SK-N-SH (cell line): ENCODE measurements around the gene LRRC10B. TPM values are rescaled to one million over a fixed set of nuclear protein-coding genes. Genes with fewer than 3 reads are reported as not detected.

ENCODE experiments used
- CTCF ChIA-PET: fragments of 300-600, 350-600 bp; formaldehyde crosslinking; extraction: SDS; loops from one replicate; lab custom pipeline; 2021; lab: Yijun Ruan, JAX
- POLR2A ChIA-PET: fragments of 350-600 bp; sonication (Branson Sonifier 250); formaldehyde crosslinking; extraction: SDS; loops from one replicate; lab custom pipeline; 2020; ENCODE audit warnings: antibody characterized with exemption, inconsistent platforms; lab: Yijun Ruan, JAX
- DNase-seq: peaks from one replicate; pipeline ENCODE4 v3.0.0; 2012
- H2AFZ ChIP-seq: fragments of 200-600 bp; sonication (generic); 2 replicates; pipeline ENCODE4 v1.8.1; 2016; ENCODE audit warnings: antibody characterized with exemption, mild to moderate bottlenecking, low read depth
- H3F3A ChIP-seq: fragments of 200-600 bp; sonication (generic); replicated peaks from 2 replicates; pipeline ENCODE3; 2016; ENCODE audit warnings: antibody characterized with exemption, mild to moderate bottlenecking; ENCODE audit not compliant: insufficient read depth
- H3K27ac ChIP-seq, 2 experiments: fragments of 200-500 bp in 1 of 2; fragments of 200-600 bp in 1 of 2; sonication (Bioruptor generic) in 1 of 2; sonication (generic), shearing (Covaris generic) in 1 of 2; 2 replicates each; pipeline versions ENCODE4 v1.5.1 to v1.6.1; 2014 to 2016; ENCODE audit warnings: low read depth in 2 of 2, inconsistent platforms in 1 of 2, low read length in 1 of 2, mild to moderate bottlenecking in 1 of 2, mixed read lengths in 1 of 2
- H3K27me3 ChIP-seq: fragments of 200-600 bp; sonication (generic), shearing (Covaris generic); 2 replicates; pipeline ENCODE4 v1.6.1; 2016; ENCODE audit warnings: mixed run types; ENCODE audit not compliant: insufficient read depth
- H3K36me3 ChIP-seq, 2 experiments: fragments of 200-500 bp in 1 of 2; fragments of 200-600 bp in 1 of 2; sonication (Bioruptor generic) in 1 of 2; sonication (generic) in 1 of 2; replicated peaks in 1 of 2; 2 replicates each; pipeline versions ENCODE3 to v1.5.1; 2014 to 2016; ENCODE audit warnings: low read length in 1 of 2, mild to moderate bottlenecking in 1 of 2; ENCODE audit not compliant: insufficient read depth in 2 of 2, control insufficient read depth in 1 of 2
- H3K4me1 ChIP-seq, 2 experiments: fragments of 200-500 bp in 1 of 2; fragments of 200-600 bp in 1 of 2; sonication (Bioruptor generic) in 1 of 2; sonication (generic), shearing (Covaris generic) in 1 of 2; 2 replicates each; pipeline versions ENCODE4 v1.5.1 to v1.6.1; 2014 to 2016; ENCODE audit warnings: low read depth in 1 of 2, low read length in 1 of 2, mixed run types in 1 of 2; ENCODE audit not compliant: insufficient read depth in 2 of 2, control insufficient read depth in 1 of 2
- H3K4me2 ChIP-seq: fragments of 200-600 bp; sonication (generic), shearing (Covaris generic); 2 replicates; pipeline ENCODE4 v1.6.1; 2017; ENCODE audit warnings: mixed run types
- H3K4me3 ChIP-seq, 2 experiments: fragments of 200-500 bp in 1 of 2; fragments of 200-600 bp in 1 of 2; sonication (Bioruptor generic) in 1 of 2; sonication (generic), shearing (Covaris generic) in 1 of 2; 2 replicates each; pipeline versions ENCODE4 v1.5.1 to v1.8.1; 2014 to 2016; ENCODE audit warnings: low read depth in 2 of 2, inconsistent platforms in 1 of 2, low read length in 1 of 2, mild to moderate bottlenecking in 1 of 2, mixed read lengths in 1 of 2, moderate library complexity in 1 of 2
- H3K79me2 ChIP-seq: fragments of 200-600 bp; sonication (generic); 2 replicates; pipeline ENCODE4 v1.8.1; 2017; ENCODE audit warnings: mild to moderate bottlenecking; ENCODE audit not compliant: insufficient read depth
- H3K9ac ChIP-seq: fragments of 200-600 bp; sonication (generic); 2 replicates; pipeline ENCODE4 v1.6.1; 2017; ENCODE audit warnings: mixed run types
- H3K9me2 ChIP-seq: fragments of 200-600 bp; sonication (generic); 2 replicates; pipeline ENCODE4 v1.6.1; 2017; ENCODE audit warnings: mixed run types
- H3K9me3 ChIP-seq: fragments of 200-600 bp; sonication (generic); 2 replicates; pipeline ENCODE4 v1.6.1; 2017; ENCODE audit warnings: mixed run types, mild to moderate bottlenecking, moderate library complexity
- H4K20me1 ChIP-seq: fragments of 200-600 bp; sonication (generic); 2 replicates; pipeline ENCODE4 v1.6.1; 2017; ENCODE audit warnings: mild to moderate bottlenecking, mixed run types; ENCODE audit not compliant: insufficient read depth
- CHD2 ChIP-seq: fragments of 150-350 bp; IDR thresholded peaks from 2 replicates; pipeline ENCODE4 v1.6.1; 2018; ENCODE audit warnings: low read length; ENCODE audit not compliant: partially characterized antibody
- ELF1 ChIP-seq: IDR thresholded peaks from 2 replicates; pipeline ENCODE4 v1.4.0; 2012
- EP300 ChIP-seq, 2 experiments: IDR thresholded peaks; 2 replicates each; pipeline versions ENCODE4 v1.4.0 to v1.6.1; 2012; ENCODE audit warnings: borderline replicate concordance in 1 of 2, low read depth in 1 of 2, low read length in 1 of 2
- EZH2phosphoT487 ChIP-seq: fragments of 200-600 bp; sonication (generic); IDR thresholded peaks from 2 replicates; pipeline ENCODE4 v1.6.1; 2017; ENCODE audit warnings: low read depth, mixed run types, mild to moderate bottlenecking, antibody characterized with exemption, moderate library complexity, borderline replicate concordance
- JUND ChIP-seq: IDR thresholded peaks from 2 replicates; pipeline ENCODE4 v1.4.0; 2012
- MXI1 ChIP-seq: IDR thresholded peaks from 2 replicates; pipeline ENCODE4 v1.6.1; 2012; ENCODE audit warnings: mild to moderate bottlenecking, low read depth, low read length, improper control_type of control experiment
- NRF1 ChIP-seq: IDR thresholded peaks from 2 replicates; pipeline ENCODE4 v1.6.1; 2012; ENCODE audit warnings: low read depth, mild to moderate bottlenecking, low read length
- RAD21 ChIP-seq: IDR thresholded peaks from 2 replicates; pipeline ENCODE4 v1.6.1; 2012; ENCODE audit warnings: mild to moderate bottlenecking, low read length
- RCOR1 ChIP-seq: fragments of 150-350 bp; IDR thresholded peaks from 2 replicates; pipeline ENCODE4 v1.6.1; 2017; ENCODE audit warnings: antibody characterized with exemption, low read length
- RFX5 ChIP-seq: IDR thresholded peaks from 2 replicates; pipeline ENCODE4 v1.6.1; 2012; ENCODE audit warnings: mild to moderate bottlenecking, improper control_type of control experiment, low read length
- TAF1 ChIP-seq: IDR thresholded peaks from 2 replicates; pipeline ENCODE4 v1.6.1; 2012; ENCODE audit warnings: low read depth, mild to moderate bottlenecking, low read length, moderate library complexity, borderline replicate concordance
- WGBS: methylation state at CpG from one replicate; pipeline ENCODE4 v1.1.6; 2017; ENCODE audit warnings: low lambda C conversion rate; 5-methylcytosine and 5-hydroxymethylcytosine counted together
- polyA plus RNA-seq, 3 experiments: library from polyadenylated mRNA; depleted of rRNA; stranded (reverse); fragments of >200 nt; gene quantifications; 2 replicates each; pipeline ENCODE4 v1.2.3, GENCODE V29; 2012
- small RNA-seq, 7 experiments: library from RNA; depleted of rRNA; stranded (forward); fragments of <200 nt; gene quantifications; one replicate each; pipeline ENCODE3, GENCODE V24; 2012
- TF ChIP-seq, protein P1 (sequence below): fragments of 150-350 bp; IDR thresholded peaks from 2 replicates; pipeline ENCODE4 v1.6.1; 2017; ENCODE audit warnings: antibody characterized with exemption, low read length, low read depth, borderline replicate concordance
- TF ChIP-seq, protein P2 (sequence below): IDR thresholded peaks from 2 replicates; pipeline ENCODE4 v1.4.0; 2012; ENCODE audit warnings: low read depth, borderline replicate concordance
- TF ChIP-seq, protein P3 (sequence below): IDR thresholded peaks from 2 replicates; pipeline ENCODE4 v1.4.0; 2012; ENCODE audit warnings: low read depth, borderline replicate concordance
- TF ChIP-seq, protein P4 (sequence below): fragments of 200-600 bp; sonication (generic); IDR thresholded peaks from 2 replicates; pipeline ENCODE4 v1.6.1; 2017; ENCODE audit warnings: antibody characterized with exemption, mild to moderate bottlenecking, moderate library complexity

Gene LRRC10B
- polyA plus RNA-seq, 1 of the 3 experiments (the other 2 are of a cell fraction) = not detected

DNA sequence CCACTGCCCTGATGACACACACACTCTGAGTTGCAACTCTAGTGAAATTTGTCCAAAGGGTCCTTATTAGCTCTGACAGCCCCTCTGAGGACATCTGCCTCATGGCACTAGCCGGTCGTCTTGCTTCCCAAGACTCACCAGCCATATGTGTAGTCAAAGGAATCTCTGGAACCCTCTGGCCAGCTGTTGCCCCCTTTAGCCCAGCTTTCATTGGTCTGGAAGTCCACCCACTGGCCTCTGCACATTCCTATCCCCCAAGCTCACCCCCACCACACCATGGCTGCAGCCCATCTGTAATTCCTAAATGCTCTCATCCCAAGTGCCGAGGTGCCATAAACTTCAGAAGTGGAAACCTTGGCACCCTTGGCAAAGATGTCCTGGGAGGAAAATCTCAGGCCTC, 48.1 kb downstream of the LRRC10B start:
- peaks cover 37% of the 10 kb centered on the region for H3K27me3 ChIP-seq

More for the DNA sequence above, 48.1 kb downstream of the LRRC10B start:
- ChIA-PET POLR2A (no interaction called here), CTCF (interaction anchor here (0.6 to 4.7 kb wide), 7 partner anchors 11 to 72 kb away, joined by 3 to 28 read pairs (median 12); no protein-coding TSS in a partner anchor)
- no peak for DNase-seq
- Histone ChIP-seq H3K36me3 (no peaks in the 10 kb centered on the region), H3K9me2 (no peaks in the 10 kb centered on the region), H3K79me2 (no peaks in the 10 kb centered on the region), H3K27ac (no peak overlapping the region), H2AFZ (no peak overlapping the region)
- WGBS = 67% methylated on average over 3 of the region's 3 CpGs
- TF ChIP-seq, protein P1, sequence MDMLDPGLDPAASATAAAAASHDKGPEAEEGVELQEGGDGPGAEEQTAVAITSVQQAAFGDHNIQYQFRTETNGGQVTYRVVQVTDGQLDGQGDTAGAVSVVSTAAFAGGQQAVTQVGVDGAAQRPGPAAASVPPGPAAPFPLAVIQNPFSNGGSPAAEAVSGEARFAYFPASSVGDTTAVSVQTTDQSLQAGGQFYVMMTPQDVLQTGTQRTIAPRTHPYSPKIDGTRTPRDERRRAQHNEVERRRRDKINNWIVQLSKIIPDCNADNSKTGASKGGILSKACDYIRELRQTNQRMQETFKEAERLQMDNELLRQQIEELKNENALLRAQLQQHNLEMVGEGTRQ = no peak
- TF ChIP-seq RFX5 (no peak), CHD2 (no peak), TAF1 (no peak), RAD21 (no peak), EZH2phosphoT487 (no peak), RCOR1 (no peak), MXI1 (no peak), JUND (no peak), ELF1 (no peak), EP300 (IDR thresholded peaks at IDR 0.05; ENCODE audit: borderline replicate concordance in 1 of 2, low read depth in 1 of 2, low read length in 1 of 2) (no peak), NRF1 (no peak)
- TF ChIP-seq, protein P2, sequence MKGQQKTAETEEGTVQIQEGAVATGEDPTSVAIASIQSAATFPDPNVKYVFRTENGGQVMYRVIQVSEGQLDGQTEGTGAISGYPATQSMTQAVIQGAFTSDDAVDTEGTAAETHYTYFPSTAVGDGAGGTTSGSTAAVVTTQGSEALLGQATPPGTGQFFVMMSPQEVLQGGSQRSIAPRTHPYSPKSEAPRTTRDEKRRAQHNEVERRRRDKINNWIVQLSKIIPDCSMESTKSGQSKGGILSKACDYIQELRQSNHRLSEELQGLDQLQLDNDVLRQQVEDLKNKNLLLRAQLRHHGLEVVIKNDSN = no peak
- TF ChIP-seq, protein P3, sequence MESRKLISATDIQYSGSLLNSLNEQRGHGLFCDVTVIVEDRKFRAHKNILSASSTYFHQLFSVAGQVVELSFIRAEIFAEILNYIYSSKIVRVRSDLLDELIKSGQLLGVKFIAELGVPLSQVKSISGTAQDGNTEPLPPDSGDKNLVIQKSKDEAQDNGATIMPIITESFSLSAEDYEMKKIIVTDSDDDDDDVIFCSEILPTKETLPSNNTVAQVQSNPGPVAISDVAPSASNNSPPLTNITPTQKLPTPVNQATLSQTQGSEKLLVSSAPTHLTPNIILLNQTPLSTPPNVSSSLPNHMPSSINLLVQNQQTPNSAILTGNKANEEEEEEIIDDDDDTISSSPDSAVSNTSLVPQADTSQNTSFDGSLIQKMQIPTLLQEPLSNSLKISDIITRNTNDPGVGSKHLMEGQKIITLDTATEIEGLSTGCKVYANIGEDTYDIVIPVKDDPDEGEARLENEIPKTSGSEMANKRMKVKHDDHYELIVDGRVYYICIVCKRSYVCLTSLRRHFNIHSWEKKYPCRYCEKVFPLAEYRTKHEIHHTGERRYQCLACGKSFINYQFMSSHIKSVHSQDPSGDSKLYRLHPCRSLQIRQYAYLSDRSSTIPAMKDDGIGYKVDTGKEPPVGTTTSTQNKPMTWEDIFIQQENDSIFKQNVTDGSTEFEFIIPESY = no peak
- TF ChIP-seq, protein P4, sequence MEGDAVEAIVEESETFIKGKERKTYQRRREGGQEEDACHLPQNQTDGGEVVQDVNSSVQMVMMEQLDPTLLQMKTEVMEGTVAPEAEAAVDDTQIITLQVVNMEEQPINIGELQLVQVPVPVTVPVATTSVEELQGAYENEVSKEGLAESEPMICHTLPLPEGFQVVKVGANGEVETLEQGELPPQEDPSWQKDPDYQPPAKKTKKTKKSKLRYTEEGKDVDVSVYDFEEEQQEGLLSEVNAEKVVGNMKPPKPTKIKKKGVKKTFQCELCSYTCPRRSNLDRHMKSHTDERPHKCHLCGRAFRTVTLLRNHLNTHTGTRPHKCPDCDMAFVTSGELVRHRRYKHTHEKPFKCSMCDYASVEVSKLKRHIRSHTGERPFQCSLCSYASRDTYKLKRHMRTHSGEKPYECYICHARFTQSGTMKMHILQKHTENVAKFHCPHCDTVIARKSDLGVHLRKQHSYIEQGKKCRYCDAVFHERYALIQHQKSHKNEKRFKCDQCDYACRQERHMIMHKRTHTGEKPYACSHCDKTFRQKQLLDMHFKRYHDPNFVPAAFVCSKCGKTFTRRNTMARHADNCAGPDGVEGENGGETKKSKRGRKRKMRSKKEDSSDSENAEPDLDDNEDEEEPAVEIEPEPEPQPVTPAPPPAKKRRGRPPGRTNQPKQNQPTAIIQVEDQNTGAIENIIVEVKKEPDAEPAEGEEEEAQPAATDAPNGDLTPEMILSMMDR = no peak
- TF ChIP-seq, all 33 proteins: peak for 0
- Histone ChIP-seq H3K9me3 (no peaks in the 10 kb centered on the region), H3K4me2 (no peak overlapping the region), H3K4me1 (peaks cover 0 to 65% of the 10 kb centered on the region in 2 experiments; a peak in 1 of 4 replicates), H3F3A (no peaks in the 10 kb centered on the region), H4K20me1 (no peaks in the 10 kb centered on the region), H3K4me3 (no peak overlapping the region), H3K9ac (no peak overlapping the region)

Small RNA genes within 50 kb of the gene (small RNA-seq; reads per million reads assigned to genes)
- 0 to 0.21 (median 0) reads per million in 7 experiments for gene MIR4488

Other genes starting within 250 kb of the LRRC10B start
- gene VWCE, start 213.4 kb upstream of the LRRC10B start, polyA plus RNA-seq (2012; rRNA removed) = 3.4 and 5.0 TPM in 2 replicates
- gene DDB1, start 175.6 kb upstream of the LRRC10B start, polyA plus RNA-seq (2012; rRNA removed) = 170 and 224 TPM in 2 replicates
- gene TKFC, start 175.5 kb upstream of the LRRC10B start, polyA plus RNA-seq (2012; rRNA removed) = 71.0 and 72.0 TPM in 2 replicates
- 70.0 and 76.4 TPM in 2 replicates for gene CYB561A3, start 146.9 kb upstream of the LRRC10B start, polyA plus RNA-seq (2012; rRNA removed)
- 82.2 and 129 TPM in 2 replicates for gene TMEM138, start 146.4 kb upstream of the LRRC10B start, polyA plus RNA-seq (2012; rRNA removed)
- 16.8 and 20.6 TPM in 2 replicates for gene TMEM216, start 116.2 kb upstream of the LRRC10B start, polyA plus RNA-seq (2012; rRNA removed)
- gene CPSF7, start 78.8 kb upstream of the LRRC10B start, polyA plus RNA-seq (2012; rRNA removed) = 44.0 and 49.4 TPM in 2 replicates
- 81.7 and 116 TPM in 2 replicates for gene SDHAF2, start 78.6 kb upstream of the LRRC10B start, polyA plus RNA-seq (2012; rRNA removed)
- gene SYT7, start 72.3 kb downstream of the LRRC10B start, polyA plus RNA-seq (2012; rRNA removed) = 1.1 and 1.4 TPM in 2 replicates
- 2.7 and 3.3 TPM in 2 replicates for gene DAGLA, start 171.6 kb downstream of the LRRC10B start, polyA plus RNA-seq (2012; rRNA removed)
- 1.8 and 2.8 TPM in 2 replicates for gene MYRF, start 243.9 kb downstream of the LRRC10B start, polyA plus RNA-seq (2012; rRNA removed)